ENCODE results near the gene HSCB. TPM values are rescaled to one million over a fixed set of nuclear protein-coding genes. Genes with fewer than 3 reads are reported as not detected.

Gene HSCB
- total RNA-seq, 6 donors from 2014 or later = 9.7 to 29.3 (median 12.3) TPM

GRCh38 chr22:28791841-28792490 lies 50.1 kb downstream of the HSCB start:
- TF ChIP-seq POLR2AphosphoS5 (IDR thresholded peaks at IDR 0.05) (no peak), CTCF (IDR thresholded peaks at IDR 0.05) (no peak), POLR2A (IDR thresholded peaks at IDR 0.05) (no peak), EP300 (IDR thresholded peaks at IDR 0.05) (no peak)
- no peak overlapping the region for H3K4me3 ChIP-seq
- H3K27me3 ChIP-seq = no peaks in the 10 kb centered on the region
- no peak for DNase-seq
- H3K36me3 ChIP-seq = peaks cover 29 to 83% (median 42%) of the 10 kb centered on the region in 4 donors
- H3K27ac ChIP-seq = peak overlapping the region in 2 of 4 donors; percentile 13 to 26
- peaks cover 19 to 40% (median 35%) of the 10 kb centered on the region in 4 donors for H3K4me1 ChIP-seq
- 61 to 63% methylated on average over 3 of the region's 3 CpGs for WGBS, 2 donors
- no peak for ATAC-seq (ENCODE audit: low FRiP score in 2 of 2)
- no peaks in the 10 kb centered on the region for H3K9me3 ChIP-seq

GRCh38 chr22:28792491-28793383 lies 50.9 kb downstream of the HSCB start:
- H3K36me3 ChIP-seq = peaks cover 36 to 83% (median 45%) of the 10 kb centered on the region in 4 donors
- H3K27me3 ChIP-seq = no peaks in the 10 kb centered on the region
- H3K9me3 ChIP-seq = no peaks in the 10 kb centered on the region
- DNase-seq = no peak
- TF ChIP-seq CTCF (IDR thresholded peaks at IDR 0.05) (no peak), EP300 (IDR thresholded peaks at IDR 0.05) (no peak), POLR2A (IDR thresholded peaks at IDR 0.05) (no peak), POLR2AphosphoS5 (IDR thresholded peaks at IDR 0.05) (no peak)
- peak overlapping the region in 1 of 4 donors; percentile 13 for H3K27ac ChIP-seq
- H3K4me3 ChIP-seq = no peak overlapping the region
- no peak for ATAC-seq (ENCODE audit: low FRiP score in 2 of 2)
- whole genome bisulfite sequencing, 2 donors = 81 to 85% methylated on average over 15 of the region's 15 CpGs
- peaks cover 27 to 48% (median 42%) of the 10 kb centered on the region in 4 donors for H3K4me1 ChIP-seq

DNA sequence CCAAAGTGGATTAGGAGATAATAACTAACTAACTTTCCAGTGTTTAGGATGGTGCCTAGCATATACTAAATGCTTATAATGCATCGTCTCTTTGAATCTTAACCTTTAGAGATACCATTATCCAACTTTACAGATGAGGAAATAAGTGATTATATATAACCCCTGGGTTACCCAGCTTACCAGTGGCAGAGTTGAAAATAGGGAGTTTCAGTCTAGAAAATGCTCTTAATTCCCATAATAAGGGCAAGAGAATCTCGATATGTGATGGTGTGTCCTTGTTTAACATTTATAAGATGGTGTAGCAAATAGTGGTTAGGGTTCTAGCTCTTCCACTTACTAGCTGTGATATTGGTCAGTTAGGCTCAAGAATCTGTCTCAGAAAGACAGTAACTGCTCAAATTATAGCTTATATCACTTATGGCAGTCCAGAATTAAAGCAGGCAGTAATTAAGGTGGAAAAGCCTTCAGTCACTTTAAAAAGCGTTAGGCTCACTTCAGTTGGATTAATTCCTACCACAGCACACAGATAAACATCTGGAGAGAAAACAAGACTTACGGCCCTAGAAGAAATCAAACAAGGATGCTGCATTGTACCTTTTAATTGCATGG lies 52.2 kb downstream of the HSCB start:
- DNase-seq (no peak), ATAC-seq (ENCODE audit: low FRiP score in 2 of 2) (no peak)
- Histone ChIP-seq H3K36me3 (peaks cover 38 to 85% (median 49%) of the 10 kb centered on the region in 4 donors), H3K27me3 (no peaks in the 10 kb centered on the region), H3K27ac (no peak overlapping the region), H3K9me3 (no peaks in the 10 kb centered on the region), H3K4me3 (no peak overlapping the region), H3K4me1 (peaks cover 40 to 61% (median 51%) of the 10 kb centered on the region in 4 donors)
- 70 to 78% methylated on average over 4 of the region's 4 CpGs for WGBS, 2 donors
- TF ChIP-seq CTCF (IDR thresholded peaks at IDR 0.05) (no peak), POLR2A (IDR thresholded peaks at IDR 0.05) (peak in 1 of 4 donors; percentile 26)

DNA sequence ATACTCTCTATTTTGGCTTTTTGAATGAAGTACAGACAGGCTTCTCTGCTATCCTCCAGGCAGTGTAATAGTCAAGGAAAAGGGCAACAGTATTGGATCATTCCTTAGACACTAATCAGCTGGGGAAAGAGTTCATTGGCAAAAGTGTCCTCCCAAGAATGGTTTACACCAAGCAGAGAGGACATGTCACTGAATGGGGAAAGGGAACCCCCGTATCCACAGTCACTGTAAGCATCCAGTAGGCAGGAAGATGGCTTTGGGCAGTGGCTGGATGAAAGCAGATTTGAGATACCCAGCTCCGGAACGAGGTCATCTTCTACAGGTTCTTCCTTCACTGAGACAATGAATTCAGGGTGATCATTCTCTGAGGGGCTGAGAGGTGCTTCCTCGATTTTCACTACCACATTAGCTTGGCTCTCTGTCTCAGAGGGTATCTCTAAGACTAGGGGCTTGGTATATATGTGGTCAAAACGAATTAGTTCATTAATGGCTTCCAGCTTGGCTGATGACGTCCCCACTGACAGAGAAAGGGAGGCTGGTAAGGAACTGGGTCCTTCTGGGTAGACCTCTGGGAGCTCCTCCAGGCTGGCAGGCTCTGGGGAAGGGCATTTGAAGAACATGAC lies 53.3 kb downstream of the HSCB start:
- H3K9me3 ChIP-seq = no peaks in the 10 kb centered on the region
- DNase-seq (no peak), ATAC-seq (ENCODE audit: low FRiP score in 2 of 2) (no peak)
- peaks cover 42 to 61% (median 51%) of the 10 kb centered on the region in 4 donors for H3K4me1 ChIP-seq
- peak overlapping the region in 2 of 4 donors; percentile 51 to 98 for H3K27ac ChIP-seq
- TF ChIP-seq POLR2A (IDR thresholded peaks at IDR 0.05) (no peak), CTCF (IDR thresholded peaks at IDR 0.05) (no peak), POLR2AphosphoS5 (IDR thresholded peaks at IDR 0.05) (no peak), EP300 (IDR thresholded peaks at IDR 0.05) (no peak)
- H3K27me3 ChIP-seq = no peaks in the 10 kb centered on the region
- WGBS, 2 donors = 74 to 83% methylated on average over 6 of the region's 6 CpGs
- no peak overlapping the region for H3K4me3 ChIP-seq
- peaks cover 38 to 74% (median 46%) of the 10 kb centered on the region in 4 donors for H3K36me3 ChIP-seq
